ENCODE measurements around the gene CCDC170. TPM values are rescaled to one million over a fixed set of nuclear protein-coding genes. Genes with fewer than 3 reads are reported as not detected.

Gene CCDC170
- total and polyA plus RNA-seq, 2 of the 8 experiments (the other 6 are each of a cell fraction or from before 2014, with no cell fraction given): 0.06 to 0.09 TPM

DNA sequence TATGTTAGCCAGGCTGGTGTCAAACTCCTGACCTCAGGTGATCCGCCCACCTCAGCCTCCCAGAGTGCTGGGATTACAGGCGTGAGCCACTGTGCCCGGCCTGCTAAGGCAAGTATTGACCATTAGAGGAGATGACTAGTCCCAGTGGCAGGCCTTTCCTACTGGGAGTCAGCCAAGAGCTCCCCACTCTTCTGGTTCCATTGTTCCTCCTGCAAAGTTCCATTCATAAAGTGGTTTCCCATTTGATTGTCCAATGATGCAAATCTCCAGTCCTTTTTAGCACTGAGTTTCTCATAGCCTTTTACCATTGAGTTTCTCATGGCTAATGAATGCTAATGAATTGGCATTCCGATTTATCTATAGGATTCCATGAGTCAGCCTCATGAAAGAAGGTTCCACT, 165.4 kb downstream of the CCDC170 start:
- H3K9me3 ChIP-seq (ENCODE audit: insufficient read depth in 2 of 2, low read depth in 1 of 2, low read length in 1 of 2): peaks cover 2 to 6% of the 10 kb centered on the region in 2 experiments; a peak in 2 of 4 replicates
- no peak overlapping the region for H2BK20ac ChIP-seq (ENCODE audit: low read length)
- H4K91ac ChIP-seq (replicated peaks; ENCODE audit: insufficient read length, low read length): no peak overlapping the region
- no peak overlapping the region for H2BK120ac ChIP-seq (replicated peaks; ENCODE audit: low read depth, low read length)
- no peaks in the 10 kb centered on the region for H3K27me3 ChIP-seq (replicated peaks in 1 of 4; ENCODE audit: control insufficient read depth in 3 of 4, extremely low read depth in 1 of 4, insufficient read depth in 3 of 4, low read length in 3 of 4)
- no peak overlapping the region for H2BK15ac ChIP-seq (ENCODE audit: low read length)
- no peak overlapping the region for H2BK5ac ChIP-seq (ENCODE audit: low read depth, low read length)
- no peaks in the 10 kb centered on the region for H4K20me1 ChIP-seq (replicated peaks in 1 of 2; ENCODE audit: control insufficient read depth in 1 of 2, insufficient read depth in 2 of 2, low read length in 2 of 2)
- no peaks in the 10 kb centered on the region for H3K36me3 ChIP-seq (ENCODE audit: control insufficient read depth in 2 of 4, insufficient read depth in 4 of 4, low read length in 3 of 4)
- no peak overlapping the region for H2BK12ac ChIP-seq (ENCODE audit: low read depth, low read length)
- H3K18ac ChIP-seq (ENCODE audit: extremely low read depth, low read length): no peak overlapping the region
- H3K79me1 ChIP-seq (ENCODE audit: low read depth, low read length): no peaks in the 10 kb centered on the region
- no peak overlapping the region for H4K8ac ChIP-seq (ENCODE audit: extremely low read depth, insufficient read depth, low read length)
- H3K4me1 ChIP-seq (replicated peaks in 1 of 4; ENCODE audit: control insufficient read depth in 3 of 4, insufficient read depth in 4 of 4, low read length in 3 of 4): no peaks in the 10 kb centered on the region
- no peak overlapping the region for H2AK5ac ChIP-seq (ENCODE audit: low read depth, low read length)
- ChIA-PET CTCF (ENCODE audit: partially characterized antibody) (interaction anchor here (0.7 to 1.1 kb wide), 3 partner anchors 11 to 679 kb away, joined by 3 read pairs; no protein-coding TSS in a partner anchor), POLR2A (ENCODE audit: partially characterized antibody) (no interaction called here)
- H4K5ac ChIP-seq (ENCODE audit: insufficient read length, low read depth, low read length): no peak overlapping the region
- no peaks in the 10 kb centered on the region for H3K23me2 ChIP-seq (ENCODE audit: low read depth, low read length)
- H3K27ac ChIP-seq (ENCODE audit: low read depth, low read length): no peak overlapping the region
- no peak overlapping the region for H3K9ac ChIP-seq (replicated peaks in 1 of 4; ENCODE audit: extremely low read depth in 1 of 4, low read depth in 3 of 4, low read length in 3 of 4)
- H2AFZ ChIP-seq (ENCODE audit: low read length): no peak overlapping the region
- H3K23ac ChIP-seq (ENCODE audit: insufficient read length): no peak overlapping the region
- no peak overlapping the region for H3K4me2 ChIP-seq (ENCODE audit: insufficient read depth in 1 of 2, low read depth in 2 of 2, low read length in 2 of 2)
- H3K79me2 ChIP-seq (ENCODE audit: control insufficient read depth in 1 of 2, insufficient read depth in 2 of 2, low read length in 2 of 2): no peaks in the 10 kb centered on the region
- no peak overlapping the region for H3K4me3 ChIP-seq (ENCODE audit: extremely low read depth in 1 of 4, insufficient read depth in 2 of 4, low read depth in 3 of 4, low read length in 4 of 4)
- no peak for FAIRE-seq
- no peak overlapping the region for H3K4ac ChIP-seq (replicated peaks; ENCODE audit: insufficient read length, low read depth, low read length)
- H3K56ac ChIP-seq (replicated peaks; ENCODE audit: insufficient read length, low read depth, low read length): no peak overlapping the region
- 95% methylated on average over 4 of the region's 4 CpGs; no CpG with 5 or more reads in 1 of the 2 experiments for WGBS, 2 experiments (ENCODE audit: extremely low coverage in 1 of 2, insufficient coverage in 1 of 2, insufficient read length in 1 of 2, insufficient replicate concordance in 2 of 2, low coverage in 1 of 2, low lambda C conversion rate in 2 of 2, missing lambda C conversion rate in 1 of 2)
- no peak overlapping the region for H3K14ac ChIP-seq (ENCODE audit: insufficient read length)
- no peak for DNase-seq (ENCODE audit: low read depth in 1 of 2, low spot score in 2 of 2)
- no peak for TF ChIP-seq POLR2A (IDR thresholded peaks at IDR 0.05; ENCODE audit: control extremely low read depth in 1 of 2, low read depth in 2 of 2, low read length in 2 of 2)
- no peak for TF ChIP-seq KDM5A (IDR thresholded peaks at IDR 0.05; ENCODE audit: low read length)
- no peak for TF ChIP-seq CREB1 (IDR thresholded peaks at IDR 0.05)
- TF ChIP-seq, protein P1, sequence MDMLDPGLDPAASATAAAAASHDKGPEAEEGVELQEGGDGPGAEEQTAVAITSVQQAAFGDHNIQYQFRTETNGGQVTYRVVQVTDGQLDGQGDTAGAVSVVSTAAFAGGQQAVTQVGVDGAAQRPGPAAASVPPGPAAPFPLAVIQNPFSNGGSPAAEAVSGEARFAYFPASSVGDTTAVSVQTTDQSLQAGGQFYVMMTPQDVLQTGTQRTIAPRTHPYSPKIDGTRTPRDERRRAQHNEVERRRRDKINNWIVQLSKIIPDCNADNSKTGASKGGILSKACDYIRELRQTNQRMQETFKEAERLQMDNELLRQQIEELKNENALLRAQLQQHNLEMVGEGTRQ (IDR thresholded peaks at IDR 0.05; ENCODE audit: low read length): no peak
- no peak for TF ChIP-seq EZH2 (IDR thresholded peaks at IDR 0.05; ENCODE audit: low read depth, low read length, severe bottlenecking)
- TF ChIP-seq ASH2L (IDR thresholded peaks at IDR 0.05; ENCODE audit: low read length): no peak
- no peak for TF ChIP-seq JUN (IDR thresholded peaks at IDR 0.05; ENCODE audit: low read depth, low read length)
- TF ChIP-seq CEBPB (IDR thresholded peaks at IDR 0.05; ENCODE audit: low read depth, low read length): no peak
- TF ChIP-seq, protein P2, sequence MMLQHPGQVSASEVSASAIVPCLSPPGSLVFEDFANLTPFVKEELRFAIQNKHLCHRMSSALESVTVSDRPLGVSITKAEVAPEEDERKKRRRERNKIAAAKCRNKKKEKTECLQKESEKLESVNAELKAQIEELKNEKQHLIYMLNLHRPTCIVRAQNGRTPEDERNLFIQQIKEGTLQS (IDR thresholded peaks at IDR 0.05; ENCODE audit: insufficient read depth, low read depth, low read length): no peak
- TF ChIP-seq MAFK (IDR thresholded peaks at IDR 0.05; ENCODE audit: low read depth, low read length): no peak
- no peak for TF ChIP-seq PHF8 (conservative IDR thresholded peaks at IDR 0.05; ENCODE audit: low read depth, low read length)
- TF ChIP-seq HDAC6 (IDR thresholded peaks at IDR 0.05; ENCODE audit: low read depth, low read length): no peak
- no peak for TF ChIP-seq BCL11A (IDR thresholded peaks at IDR 0.05; ENCODE audit: low read depth in 2 of 2, low read length in 2 of 2)
- TF ChIP-seq RFX5 (IDR thresholded peaks at IDR 0.05; ENCODE audit: borderline replicate concordance, low read depth, low read length): no peak
